Uterus (tissue), 2 donors: Measurements from ENCODE around the gene FER1L5.

Source experiments
- CTCF ChIP-seq, 4 experiments: fragments of 200-600 bp in 2 of 4; fragments of 450-650 bp in 2 of 4; sonication (generic) in 2 of 4; IDR thresholded peaks; one replicate each; pipeline ENCODE4 v1.5.1; 2016 to 2019; ENCODE audit warnings: antibody characterized with exemption in 4 of 4, mild to moderate bottlenecking in 2 of 4, moderate library complexity in 1 of 4
- POLR2A ChIP-seq, 2 donors: fragments of 450-650 bp; IDR thresholded peaks; one replicate each; pipeline ENCODE4 v1.6.1; 2016; ENCODE audit warnings: antibody characterized with exemption in 2 of 2, mild to moderate bottlenecking in 1 of 2, moderate library complexity in 1 of 2

- TF ChIP-seq CTCF (IDR thresholded peaks at IDR 0.05) (no peak), POLR2A (IDR thresholded peaks at IDR 0.05) (no peak)
Observed at GRCh38 chr2:96689431-96689991, 46.9 kb downstream of the FER1L5 start.
